Astrocyte of the spinal cord (primary cell): ENCODE measurements around the gene TTLL12.
A peak's percentile ranks its signal among the peaks of the same experiment; 100 is the strongest.

Experiments used
- DNase-seq: peaks from one replicate; pipeline ENCODE4 v3.0.0; 2011; ENCODE audit warnings: low read depth, low spot score
- H3K4me3 ChIP-seq: 2 replicates; pipeline ENCODE4 v1.5.1; 2011; ENCODE audit warnings: low read depth, mild to moderate bottlenecking, low read length, moderate library complexity
- CTCF ChIP-seq: IDR thresholded peaks from 2 replicates; pipeline ENCODE4 v1.5.1; 2012; ENCODE audit warnings: low read depth, mild to moderate bottlenecking, low read length, inconsistent platforms
- in situ Hi-C: cut with HindIII; loops from 2 replicates; pipeline ENCODE4 v1.10.0; 2017; ENCODE audit warnings: low sequenced_read_pairs

Gene TTLL12

GRCh38 chr22:43164636-43165035 lies 22.3 kb downstream of the TTLL12 start:
- H3K4me3 ChIP-seq = no peak overlapping the region
- in situ Hi-C loops = no loop called here
- no peak for DNase-seq
- no peak for TF ChIP-seq CTCF

- DNase-seq = no peak
- in situ Hi-C loops = no loop called here
- H3K4me3 ChIP-seq = no peak overlapping the region
- no peak for TF ChIP-seq CTCF
Measured at GRCh38 chr22:43163241-43163795, 23.6 kb downstream of the TTLL12 start.

- H3K4me3 ChIP-seq = no peak overlapping the region
- in situ Hi-C loops = no loop called here
- no peak for DNase-seq
- no peak for TF ChIP-seq CTCF
Measured at GRCh38 chr22:43162412-43163150, 24.4 kb downstream of the TTLL12 start.

- DNase-seq = no peak
- in situ Hi-C loops = no loop called here
- no peak for TF ChIP-seq CTCF
- no peak overlapping the region for H3K4me3 ChIP-seq
Measured at GRCh38 chr22:43160497-43161126, 26.3 kb downstream of the TTLL12 start.

- H3K4me3 ChIP-seq = no peak overlapping the region
- in situ Hi-C loops = no loop called here
- no peak for DNase-seq
- TF ChIP-seq CTCF = peak; percentile 37
Measured at GRCh38 chr22:43159484-43160178, 27.3 kb downstream of the TTLL12 start.

- in situ Hi-C loops = no loop called here
- DNase-seq = no peak
- no peak overlapping the region for H3K4me3 ChIP-seq
- no peak for TF ChIP-seq CTCF
Measured at GRCh38 chr22:43158778-43159483, 28.0 kb downstream of the TTLL12 start.
